ENCODE data around the gene GPR137. TPM values are rescaled to one million over a fixed set of nuclear protein-coding genes. Genes with fewer than 3 reads are reported as not detected.

Gene GPR137
- total RNA-seq, 1 experiment from 2014 or later: 20.9 TPM

Other genes starting within 250 kb of the GPR137 start
- gene FLRT1, start 249.9 kb upstream of the GPR137 start, total RNA-seq (2014; rRNA removed; shearing (Covaris generic)): 0.80 and 1.4 TPM in 2 replicates
- gene MACROD1, start 119.7 kb upstream of the GPR137 start, total RNA-seq (2014; rRNA removed; shearing (Covaris generic)): 4.7 and 5.1 TPM in 2 replicates
- gene STIP1, start 99.7 kb upstream of the GPR137 start, total RNA-seq (2014; rRNA removed; shearing (Covaris generic)): 258 and 296 TPM in 2 replicates
- gene FERMT3, start 79.1 kb upstream of the GPR137 start, total RNA-seq (2014; rRNA removed; shearing (Covaris generic)): not detected in 2 replicates
- 56.1 and 62.3 TPM in 2 replicates for gene TRPT1, start 59.7 kb upstream of the GPR137 start, total RNA-seq (2014; rRNA removed; shearing (Covaris generic))
- gene NUDT22, start 59.6 kb upstream of the GPR137 start, total RNA-seq (2014; rRNA removed; shearing (Covaris generic)): 39.6 and 47.9 TPM in 2 replicates
- 2.5 and 4.5 TPM in 2 replicates for gene DNAJC4, start 55.3 kb upstream of the GPR137 start, total RNA-seq (2014; rRNA removed; shearing (Covaris generic))
- gene VEGFB, start 51.3 kb upstream of the GPR137 start, total RNA-seq (2014; rRNA removed; shearing (Covaris generic)): 28.8 and 51.6 TPM in 2 replicates
- 65.7 and 97.7 TPM in 2 replicates for gene FKBP2, start 44.8 kb upstream of the GPR137 start, total RNA-seq (2014; rRNA removed; shearing (Covaris generic))
- 242 and 321 TPM in 2 replicates for gene PPP1R14B, start 38.9 kb upstream of the GPR137 start, total RNA-seq (2014; rRNA removed; shearing (Covaris generic))
- gene PLCB3, start 34.3 kb upstream of the GPR137 start, total RNA-seq (2014; rRNA removed; shearing (Covaris generic)): 10.8 and 12.6 TPM in 2 replicates
- 86.4 and 90.5 TPM in 2 replicates for gene BAD, start 1.2 kb upstream of the GPR137 start, total RNA-seq (2014; rRNA removed; shearing (Covaris generic))
- gene KCNK4, start 5.5 kb downstream of the GPR137 start, total RNA-seq (2014; rRNA removed; shearing (Covaris generic)): not detected in 2 replicates
- gene CATSPERZ, start 14.5 kb downstream of the GPR137 start, total RNA-seq (2014; rRNA removed; shearing (Covaris generic)): not detected in 2 replicates
- 16.2 and 28.2 TPM in 2 replicates for gene ESRRA, start 19.7 kb downstream of the GPR137 start, total RNA-seq (2014; rRNA removed; shearing (Covaris generic))
- gene TRMT112, start 31.7 kb downstream of the GPR137 start, total RNA-seq (2014; rRNA removed; shearing (Covaris generic)): 511 and 714 TPM in 2 replicates
- 186 and 206 TPM in 2 replicates for gene PRDX5, start 32.3 kb downstream of the GPR137 start, total RNA-seq (2014; rRNA removed; shearing (Covaris generic))
- 1.2 and 1.8 TPM in 2 replicates for gene CCDC88B, start 54.4 kb downstream of the GPR137 start, total RNA-seq (2014; rRNA removed; shearing (Covaris generic))
- 20.4 and 33.2 TPM in 2 replicates for gene RPS6KA4, start 73.3 kb downstream of the GPR137 start, total RNA-seq (2014; rRNA removed; shearing (Covaris generic))

Measured in H4 (cell line).